Liver (tissue), 9 donors: ENCODE measurements around the gene FES. TPM values are rescaled to one million over a fixed set of nuclear protein-coding genes. Genes with fewer than 3 reads are reported as not detected.
A peak's percentile ranks its signal among the peaks of the same experiment; 100 is the strongest.

ENCODE experiments used
- DNase-seq: peaks from one replicate; pipeline ENCODE4 v3.0.0-alpha.2; 2017; ENCODE audit warnings: low spot score
- H3K27ac ChIP-seq, 2 donors: one replicate each; pipeline ENCODE4 v1.7.0; 2013; ENCODE audit warnings: inconsistent platforms in 2 of 2, low read length in 2 of 2, control low read depth in 1 of 2, low read depth in 1 of 2, mild to moderate bottlenecking in 1 of 2
- H3K27me3 ChIP-seq, 4 donors: one replicate each; pipeline versions ENCODE4 v1.6.1 to v1.7.0; 2013; ENCODE audit warnings: low read length in 3 of 4, inconsistent platforms in 1 of 4, mild to moderate bottlenecking in 1 of 4, moderate library complexity in 1 of 4; ENCODE audit not compliant: control insufficient read depth in 4 of 4, insufficient read depth in 4 of 4
- H3K36me3 ChIP-seq, 4 donors: one replicate each; pipeline versions ENCODE4 v1.6.1 to v1.7.0; 2013; ENCODE audit warnings: low read length in 3 of 4, mild to moderate bottlenecking in 3 of 4, low read depth in 1 of 4, moderate library complexity in 1 of 4; ENCODE audit not compliant: control insufficient read depth in 4 of 4, insufficient read depth in 3 of 4
- H3K4me1 ChIP-seq, 4 donors: one replicate each; pipeline versions ENCODE4 v1.6.1 to v1.7.0; 2013; ENCODE audit warnings: low read length in 3 of 4, mild to moderate bottlenecking in 3 of 4, moderate library complexity in 1 of 4; ENCODE audit not compliant: control insufficient read depth in 4 of 4, insufficient read depth in 4 of 4
- H3K4me3 ChIP-seq, 3 donors: one replicate each; pipeline versions ENCODE4 v1.6.1 to v1.7.0; 2013; ENCODE audit warnings: low read length in 3 of 3, control low read depth in 1 of 3, low read depth in 1 of 3, mild to moderate bottlenecking in 1 of 3
- H3K9ac ChIP-seq, 2 donors: one replicate each; pipeline ENCODE4 v1.7.0; 2013; ENCODE audit warnings: low read length in 2 of 2, mild to moderate bottlenecking in 2 of 2, moderate library complexity in 2 of 2, control low read depth in 1 of 2, low read depth in 1 of 2
- H3K9me3 ChIP-seq, 4 donors: one replicate each; pipeline versions ENCODE4 v1.6.1 to v1.7.0; 2013; ENCODE audit warnings: low read length in 3 of 4; ENCODE audit not compliant: control insufficient read depth in 4 of 4
- ATF3 ChIP-seq: IDR thresholded peaks from 2 replicates; pipeline ENCODE4 v1.6.1; 2016; ENCODE audit warnings: antibody characterized with exemption
- EGR1 ChIP-seq, 2 donors: IDR thresholded peaks; 2 replicates each; pipeline ENCODE4 v1.6.1; 2016 to 2018; ENCODE audit warnings: antibody characterized with exemption in 2 of 2, low read depth in 2 of 2
- FOXA1 ChIP-seq: IDR thresholded peaks from 2 replicates; pipeline ENCODE4 v1.6.1; 2016; ENCODE audit warnings: antibody characterized with exemption
- FOXA2 ChIP-seq: IDR thresholded peaks from 2 replicates; pipeline ENCODE4 v1.6.1; 2016; ENCODE audit warnings: antibody characterized with exemption
- GABPA ChIP-seq, 2 donors: IDR thresholded peaks in 1 of 2; conservative IDR thresholded peaks in 1 of 2; 2 replicates each; pipeline ENCODE4 v1.6.1; 2016; ENCODE audit warnings: antibody characterized with exemption in 2 of 2, mild to moderate bottlenecking in 1 of 2, moderate library complexity in 1 of 2
- HNF4A ChIP-seq, 2 donors: conservative IDR thresholded peaks; 2 replicates each; pipeline ENCODE4 v1.6.1; 2016; ENCODE audit warnings: antibody characterized with exemption in 2 of 2, mild to moderate bottlenecking in 2 of 2
- HNF4G ChIP-seq: IDR thresholded peaks from 2 replicates; pipeline ENCODE4 v1.6.1; 2016; ENCODE audit warnings: antibody characterized with exemption
- JUND ChIP-seq, 2 donors: IDR thresholded peaks; 2 replicates each; pipeline ENCODE4 v1.6.1; 2016; ENCODE audit warnings: antibody characterized with exemption in 2 of 2
- NR2F2 ChIP-seq: IDR thresholded peaks from 2 replicates; pipeline ENCODE4 v1.6.1; 2016; ENCODE audit warnings: antibody characterized with exemption
- RAD21 ChIP-seq, 2 donors: IDR thresholded peaks; 2 replicates each; pipeline ENCODE4 v1.6.1; 2016; ENCODE audit warnings: antibody characterized with exemption in 2 of 2, mild to moderate bottlenecking in 2 of 2
- REST ChIP-seq: IDR thresholded peaks from 2 replicates; pipeline ENCODE4 v1.6.1; 2016; ENCODE audit warnings: antibody characterized with exemption, mild to moderate bottlenecking
- RXRA ChIP-seq, 2 donors: IDR thresholded peaks; 2 replicates each; pipeline ENCODE4 v1.6.1; 2017 to 2018; ENCODE audit warnings: antibody characterized with exemption in 2 of 2, mild to moderate bottlenecking in 1 of 2
- SP1 ChIP-seq: IDR thresholded peaks from 2 replicates; pipeline ENCODE4 v1.6.1; 2018; ENCODE audit warnings: antibody characterized with exemption, mild to moderate bottlenecking
- TAF1 ChIP-seq: conservative IDR thresholded peaks from 2 replicates; pipeline ENCODE4 v1.6.1; 2016; ENCODE audit warnings: antibody characterized with exemption, mild to moderate bottlenecking
- YY1 ChIP-seq: IDR thresholded peaks from 2 replicates; pipeline ENCODE4 v1.6.1; 2016; ENCODE audit warnings: antibody characterized with exemption, mild to moderate bottlenecking
- ZBTB33 ChIP-seq: IDR thresholded peaks from 2 replicates; pipeline ENCODE4 v1.6.1; 2016; ENCODE audit warnings: antibody characterized with exemption
- WGBS: extraction: QIAGEN DNeasy Blood & Tissue Kit; methylation state at CpG from one replicate; pipeline ENCODE4 v1.1.7; 2013; 5-methylcytosine and 5-hydroxymethylcytosine counted together
- polyA plus RNA-seq, 2 donors: library from polyadenylated mRNA; stranded (reverse) in 1 of 2; unstranded in 1 of 2; fragments of 200-250 nt in 1 of 2; fragments of >200 nt in 1 of 2; fragmentation: Nextera tagmentation in 1 of 2; extraction: Ambion mirVana in 1 of 2; gene quantifications; one replicate each; pipeline versions ENCODE4 v1.2.1 to v1.2.3, GENCODE V29; 2013 to 2015
- total RNA-seq, 2 donors: library from RNA; depleted of rRNA; stranded (reverse); fragments of >200 nt; gene quantifications; one replicate each; pipeline ENCODE4 v1.2.3, GENCODE V29; 2014
- TF ChIP-seq, protein P1 (sequence below): IDR thresholded peaks from 2 replicates; pipeline ENCODE4 v1.6.1; 2016; ENCODE audit warnings: antibody characterized with exemption
- TF ChIP-seq, protein P2 (sequence below): fragments of 150-350 bp; IDR thresholded peaks from 2 replicates; pipeline ENCODE4 v1.5.1; 2017; ENCODE audit warnings: improper control_type of control experiment, low read depth, low read length; ENCODE audit not compliant: missing input control
- donor health status: healthy.
- donor health status: healthy.
- donor health status: healthy.
- donor health status: healthy.
- donor health status: healthy.

The FES gene
- total and polyA plus RNA-seq, 4 donors, result 12.1 to 43.1 (median 28.8) TPM

DNA sequence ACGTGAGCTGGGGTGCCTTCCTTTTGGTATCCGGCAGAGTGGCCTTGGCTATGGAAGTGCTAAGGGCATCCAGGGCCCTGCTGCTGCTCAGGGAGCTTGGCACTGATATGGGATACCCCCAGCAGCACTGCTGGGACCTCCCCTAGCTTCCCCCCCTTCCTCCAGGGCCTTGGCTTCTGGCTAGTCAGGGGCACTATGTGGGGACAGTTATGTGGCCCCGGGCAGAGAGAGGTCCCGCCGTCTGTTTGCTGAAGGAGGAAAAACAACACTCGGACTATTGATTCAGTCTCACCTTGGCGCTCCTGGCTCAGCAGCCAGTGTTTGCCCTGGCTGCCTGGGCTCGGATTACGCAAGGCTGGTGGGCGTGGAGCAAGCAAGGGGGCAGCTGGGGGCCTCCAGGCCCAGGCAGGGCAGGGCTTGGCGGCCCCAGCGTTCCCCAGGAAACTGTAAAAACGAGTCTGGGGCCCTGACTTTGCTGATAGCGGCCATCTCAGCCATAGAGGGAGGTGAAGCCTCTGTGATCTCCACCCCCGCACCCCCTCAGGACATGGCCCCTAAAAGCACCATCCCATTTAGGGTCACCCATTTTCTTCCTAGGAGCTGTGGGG, 10.2 kb upstream of the FES start:
- Histone ChIP-seq H3K36me3 (peaks cover 20 to 29% (median 26%) of the 10 kb centered on the region in 4 donors), H3K9me3 (no peaks in the 10 kb centered on the region), H3K27ac (peak overlapping the region; percentile 88 to 90), H3K4me1 (peaks cover 8 to 63% (median 43%) of the 10 kb centered on the region in 4 donors), H3K9ac (peak overlapping the region in 1 of 2 donors; percentile 14), H3K4me3 (peak overlapping the region; percentile 49 to 94 (median 89)), H3K27me3 (no peaks in the 10 kb centered on the region)
- peak; percentile 82 for DNase-seq
- 21% methylated on average over 15 of the region's 15 CpGs for WGBS
- TF ChIP-seq TAF1 (peak; percentile 74), SP1 (peak; percentile 81), GABPA (IDR thresholded peaks at IDR 0.05 in 1 of 2, conservative IDR thresholded peaks at IDR 0.05 in 1 of 2) (no peak), RAD21 (IDR thresholded peaks at IDR 0.05) (peak; percentile 21 to 46), ATF3 (peak; percentile 26), EGR1 (IDR thresholded peaks at IDR 0.05; ENCODE audit: low read depth in 2 of 2) (peak; percentile 10 to 85), RXRA (IDR thresholded peaks at IDR 0.05) (peak; percentile 80 to 90), HNF4G (no peak), HNF4A (conservative IDR thresholded peaks at IDR 0.05) (peak; percentile 73 to 85), FOXA1 (peak; percentile 58), REST (peak; percentile 83), YY1 (peak; percentile 76), FOXA2 (peak; percentile 70), NR2F2 (peak; percentile 38), JUND (IDR thresholded peaks at IDR 0.05) (peak in 1 of 2 donors; percentile 61), ZBTB33 (no peak)
- TF ChIP-seq, protein P1, sequence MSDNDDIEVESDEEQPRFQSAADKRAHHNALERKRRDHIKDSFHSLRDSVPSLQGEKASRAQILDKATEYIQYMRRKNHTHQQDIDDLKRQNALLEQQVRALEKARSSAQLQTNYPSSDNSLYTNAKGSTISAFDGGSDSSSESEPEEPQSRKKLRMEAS, result peak; percentile 81
- TF ChIP-seq, protein P2, sequence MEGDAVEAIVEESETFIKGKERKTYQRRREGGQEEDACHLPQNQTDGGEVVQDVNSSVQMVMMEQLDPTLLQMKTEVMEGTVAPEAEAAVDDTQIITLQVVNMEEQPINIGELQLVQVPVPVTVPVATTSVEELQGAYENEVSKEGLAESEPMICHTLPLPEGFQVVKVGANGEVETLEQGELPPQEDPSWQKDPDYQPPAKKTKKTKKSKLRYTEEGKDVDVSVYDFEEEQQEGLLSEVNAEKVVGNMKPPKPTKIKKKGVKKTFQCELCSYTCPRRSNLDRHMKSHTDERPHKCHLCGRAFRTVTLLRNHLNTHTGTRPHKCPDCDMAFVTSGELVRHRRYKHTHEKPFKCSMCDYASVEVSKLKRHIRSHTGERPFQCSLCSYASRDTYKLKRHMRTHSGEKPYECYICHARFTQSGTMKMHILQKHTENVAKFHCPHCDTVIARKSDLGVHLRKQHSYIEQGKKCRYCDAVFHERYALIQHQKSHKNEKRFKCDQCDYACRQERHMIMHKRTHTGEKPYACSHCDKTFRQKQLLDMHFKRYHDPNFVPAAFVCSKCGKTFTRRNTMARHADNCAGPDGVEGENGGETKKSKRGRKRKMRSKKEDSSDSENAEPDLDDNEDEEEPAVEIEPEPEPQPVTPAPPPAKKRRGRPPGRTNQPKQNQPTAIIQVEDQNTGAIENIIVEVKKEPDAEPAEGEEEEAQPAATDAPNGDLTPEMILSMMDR, result no peak
